HepG2 (cell line): ENCODE data around the gene RPRD2. TPM values are rescaled to one million over a fixed set of nuclear protein-coding genes. Genes with fewer than 3 reads are reported as not detected.

Source experiments
- ARID2 ChIP-seq: sonication (generic); formaldehyde crosslinking; IDR thresholded peaks from 2 replicates; pipeline ENCODE4 v1.8.1; 2022; ENCODE audit warnings: mild to moderate bottlenecking, missing genetic modification reagents, borderline replicate concordance
- CERS6 ChIP-seq: sonication (generic); formaldehyde crosslinking; IDR thresholded peaks from 2 replicates; pipeline ENCODE4 v1.5.0; 2020; ENCODE audit warnings: missing genetic modification reagents
- GZF1 ChIP-seq: sonication (generic); formaldehyde crosslinking; IDR thresholded peaks from 2 replicates; pipeline ENCODE4 v1.5.1; 2020; ENCODE audit warnings: mild to moderate bottlenecking, missing genetic modification reagents
- NAIF1 ChIP-seq: sonication (generic); formaldehyde crosslinking; IDR thresholded peaks from 2 replicates; pipeline ENCODE4 v1.5.0; 2020; ENCODE audit warnings: mild to moderate bottlenecking, missing genetic modification reagents, borderline replicate concordance
- NR3C1 ChIP-seq: sonication (generic); formaldehyde crosslinking; IDR thresholded peaks from 2 replicates; pipeline ENCODE4 v1.4.0; 2020; ENCODE audit warnings: missing genetic modification reagents
- REPIN1 ChIP-seq: sonication (generic); formaldehyde crosslinking; IDR thresholded peaks from 2 replicates; pipeline ENCODE4 v1.8.0; 2022; ENCODE audit warnings: missing genetic modification reagents, low read depth, mild to moderate bottlenecking, borderline replicate concordance
- SMAD3 ChIP-seq: sonication (generic); formaldehyde crosslinking; IDR thresholded peaks from 2 replicates; pipeline ENCODE4 v1.4.0; 2020; ENCODE audit warnings: missing genetic modification reagents
- SNAI1 ChIP-seq: sonication (generic); formaldehyde crosslinking; IDR thresholded peaks from 2 replicates; pipeline ENCODE4 v1.5.0; 2020; ENCODE audit warnings: mild to moderate bottlenecking, missing genetic modification reagents, borderline replicate concordance
- TBX3 ChIP-seq: fragments of 450-650 bp; IDR thresholded peaks from 2 replicates; pipeline ENCODE4 v1.6.1; 2017; ENCODE audit warnings: antibody characterized with exemption, mild to moderate bottlenecking, inconsistent platforms, borderline replicate concordance
- TMF1 ChIP-seq: sonication (generic); formaldehyde crosslinking; IDR thresholded peaks from 2 replicates; pipeline ENCODE4 v1.8.1; 2022; ENCODE audit warnings: low read depth, missing genetic modification reagents
- ZC3H13 ChIP-seq: sonication (generic); formaldehyde crosslinking; IDR thresholded peaks from 2 replicates; pipeline ENCODE4 v1.8.1; 2023; ENCODE audit warnings: mild to moderate bottlenecking, missing genetic modification reagents, moderate library complexity
- ZNF17 ChIP-seq: sonication (generic); formaldehyde crosslinking; IDR thresholded peaks from 2 replicates; pipeline ENCODE4 v1.5.0; 2020; ENCODE audit warnings: mild to moderate bottlenecking, missing genetic modification reagents
- ZNF503 ChIP-seq: sonication (generic); formaldehyde crosslinking; IDR thresholded peaks from 2 replicates; pipeline ENCODE4 v1.4.0; 2020; ENCODE audit warnings: missing genetic modification reagents
- ZNF569 ChIP-seq: sonication (generic); formaldehyde crosslinking; IDR thresholded peaks from 2 replicates; pipeline ENCODE4 v1.5.0; 2020; ENCODE audit warnings: mild to moderate bottlenecking, missing genetic modification reagents, moderate library complexity, borderline replicate concordance
- ZNF7 ChIP-seq: IDR thresholded peaks from 2 replicates; pipeline ENCODE4 v1.6.1; 2016; ENCODE audit warnings: missing biosample characterization, missing genetic modification reagents
- ZNF766 ChIP-seq: sonication (generic); formaldehyde crosslinking; IDR thresholded peaks from 2 replicates; pipeline ENCODE4 v1.5.0; 2020; ENCODE audit warnings: missing genetic modification reagents, borderline replicate concordance
- ZNF773 ChIP-seq: sonication (generic); formaldehyde crosslinking; IDR thresholded peaks from 2 replicates; pipeline ENCODE4 v1.4.0; 2020; ENCODE audit warnings: missing genetic modification reagents, borderline replicate concordance
- ZSCAN29 ChIP-seq: sonication (generic); formaldehyde crosslinking; conservative IDR thresholded peaks from 2 replicates; pipeline ENCODE4 v1.4.0; 2020; ENCODE audit warnings: mild to moderate bottlenecking, missing genetic modification reagents
- polyA plus RNA-seq, 8 experiments: library from polyadenylated mRNA; depleted of rRNA in 3 of 8; stranded (reverse) in 7 of 8; unstranded in 1 of 8; fragments of >200 nt; fragmentation: Illumina TruSeq in 4 of 8; extraction: Trizol in 4 of 8; gene quantifications; 2 replicates each; pipeline versions ENCODE4 v1.2.1 to v1.2.3, GENCODE V29; 2011 to 2016; ENCODE audit warnings: low read depth in 4 of 8, missing spikeins in 1 of 8, mixed read lengths in 1 of 8; ENCODE audit not compliant: insufficient read depth in 1 of 8
- total RNA-seq, 5 experiments: library from RNA; depleted of rRNA; stranded (reverse); fragments of >200 nt; fragmentation: Illumina TruSeq; extraction: Trizol; gene quantifications; 2 replicates each; pipeline ENCODE4 v1.2.3, GENCODE V29; 2016; ENCODE audit warnings: low read depth in 1 of 5
- TF ChIP-seq, protein P1 (sequence below): sonication (generic); formaldehyde crosslinking; IDR thresholded peaks from 2 replicates; pipeline ENCODE4 v1.4.0; 2020; ENCODE audit warnings: mild to moderate bottlenecking, missing genetic modification reagents, borderline replicate concordance
- TF ChIP-seq, protein P2 (sequence below): sonication (generic); formaldehyde crosslinking; IDR thresholded peaks from 2 replicates; pipeline ENCODE4 v1.5.0; 2020; ENCODE audit warnings: missing genetic modification reagents

RPRD2 gene
- total and polyA plus RNA-seq, 2 of the 13 experiments (the other 11 are each of a cell fraction or from before 2014, with no cell fraction given) = 8.0 to 8.9 TPM

DNA sequence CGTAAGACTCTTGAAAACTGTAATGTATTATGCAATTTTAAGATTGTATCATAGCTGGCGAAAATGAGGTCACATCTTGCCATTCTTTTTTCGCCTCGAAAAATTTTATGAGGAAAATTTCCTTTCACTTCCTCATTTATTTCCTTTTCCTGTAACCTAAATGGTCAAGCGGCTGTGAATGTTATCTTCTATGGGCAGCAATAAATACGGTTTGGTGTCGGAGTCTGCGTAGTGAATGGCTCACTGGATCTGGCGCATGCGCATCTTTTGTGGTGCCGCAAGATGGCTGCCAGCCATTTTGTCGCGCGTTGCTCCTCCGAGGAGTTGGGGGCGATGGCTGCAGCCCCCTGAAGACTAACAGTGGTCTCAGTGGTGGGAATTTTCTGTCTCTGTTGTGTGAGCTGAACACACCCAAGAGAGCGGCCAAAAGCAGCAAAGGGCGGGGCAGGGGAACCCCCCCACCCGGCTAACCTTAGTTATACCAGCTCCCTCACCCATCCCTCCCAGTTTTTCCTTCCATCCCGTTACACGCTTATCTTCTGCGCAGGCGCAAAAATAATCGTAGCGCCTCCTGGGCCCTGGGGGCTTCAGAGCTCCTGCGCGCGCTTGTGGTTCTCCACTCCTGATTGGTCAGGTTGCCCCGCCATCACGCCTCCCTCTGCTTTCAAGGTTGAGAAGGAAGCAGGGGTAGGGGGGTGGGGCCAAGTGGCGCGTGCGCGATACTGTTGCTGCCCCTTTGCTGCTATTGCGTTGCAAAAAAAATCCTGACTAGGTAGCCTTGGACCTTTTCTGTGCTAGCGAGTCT, at the start of gene RPRD2 (continued):
- no peak for TF ChIP-seq ZNF773 (CRISPR knock-in tag)
- no peak for TF ChIP-seq TBX3
- no peak for TF ChIP-seq REPIN1 (CRISPR knock-in tag)
- TF ChIP-seq SNAI1 (CRISPR knock-in tag) = no peak
- TF ChIP-seq ZNF17 (CRISPR knock-in tag) = no peak
- no peak for TF ChIP-seq ARID2 (CRISPR knock-in tag)
- no peak for TF ChIP-seq CERS6 (CRISPR knock-in tag)
- TF ChIP-seq ZNF503 (CRISPR knock-in tag) = no peak
- TF ChIP-seq, protein P1, sequence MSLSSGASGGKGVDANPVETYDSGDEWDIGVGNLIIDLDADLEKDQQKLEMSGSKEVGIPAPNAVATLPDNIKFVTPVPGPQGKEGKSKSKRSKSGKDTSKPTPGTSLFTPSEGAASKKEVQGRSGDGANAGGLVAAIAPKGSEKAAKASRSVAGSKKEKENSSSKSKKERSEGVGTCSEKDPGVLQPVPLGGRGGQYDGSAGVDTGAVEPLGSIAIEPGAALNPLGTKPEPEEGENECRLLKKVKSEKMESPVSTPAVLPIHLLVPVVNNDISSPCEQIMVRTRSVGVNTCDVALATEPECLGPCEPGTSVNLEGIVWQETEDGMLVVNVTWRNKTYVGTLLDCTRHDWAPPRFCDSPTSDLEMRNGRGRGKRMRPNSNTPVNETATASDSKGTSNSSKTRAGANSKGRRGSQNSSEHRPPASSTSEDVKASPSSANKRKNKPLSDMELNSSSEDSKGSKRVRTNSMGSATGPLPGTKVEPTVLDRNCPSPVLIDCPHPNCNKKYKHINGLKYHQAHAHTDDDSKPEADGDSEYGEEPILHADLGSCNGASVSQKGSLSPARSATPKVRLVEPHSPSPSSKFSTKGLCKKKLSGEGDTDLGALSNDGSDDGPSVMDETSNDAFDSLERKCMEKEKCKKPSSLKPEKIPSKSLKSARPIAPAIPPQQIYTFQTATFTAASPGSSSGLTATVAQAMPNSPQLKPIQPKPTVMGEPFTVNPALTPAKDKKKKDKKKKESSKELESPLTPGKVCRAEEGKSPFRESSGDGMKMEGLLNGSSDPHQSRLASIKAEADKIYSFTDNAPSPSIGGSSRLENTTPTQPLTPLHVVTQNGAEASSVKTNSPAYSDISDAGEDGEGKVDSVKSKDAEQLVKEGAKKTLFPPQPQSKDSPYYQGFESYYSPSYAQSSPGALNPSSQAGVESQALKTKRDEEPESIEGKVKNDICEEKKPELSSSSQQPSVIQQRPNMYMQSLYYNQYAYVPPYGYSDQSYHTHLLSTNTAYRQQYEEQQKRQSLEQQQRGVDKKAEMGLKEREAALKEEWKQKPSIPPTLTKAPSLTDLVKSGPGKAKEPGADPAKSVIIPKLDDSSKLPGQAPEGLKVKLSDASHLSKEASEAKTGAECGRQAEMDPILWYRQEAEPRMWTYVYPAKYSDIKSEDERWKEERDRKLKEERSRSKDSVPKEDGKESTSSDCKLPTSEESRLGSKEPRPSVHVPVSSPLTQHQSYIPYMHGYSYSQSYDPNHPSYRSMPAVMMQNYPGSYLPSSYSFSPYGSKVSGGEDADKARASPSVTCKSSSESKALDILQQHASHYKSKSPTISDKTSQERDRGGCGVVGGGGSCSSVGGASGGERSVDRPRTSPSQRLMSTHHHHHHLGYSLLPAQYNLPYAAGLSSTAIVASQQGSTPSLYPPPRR (CRISPR knock-in tag) = 0 out of 2 replicates have a peak, but pooled peaks have one; percentile 16
- TF ChIP-seq NAIF1 (CRISPR knock-in tag) = peak; percentile 43; the same call in 1 of the 2 replicates
- no peak for TF ChIP-seq ZSCAN29 (CRISPR knock-in tag)
- no peak; the same call in none of the 2 replicates for TF ChIP-seq SMAD3 (CRISPR knock-in tag)
- TF ChIP-seq, protein P2, sequence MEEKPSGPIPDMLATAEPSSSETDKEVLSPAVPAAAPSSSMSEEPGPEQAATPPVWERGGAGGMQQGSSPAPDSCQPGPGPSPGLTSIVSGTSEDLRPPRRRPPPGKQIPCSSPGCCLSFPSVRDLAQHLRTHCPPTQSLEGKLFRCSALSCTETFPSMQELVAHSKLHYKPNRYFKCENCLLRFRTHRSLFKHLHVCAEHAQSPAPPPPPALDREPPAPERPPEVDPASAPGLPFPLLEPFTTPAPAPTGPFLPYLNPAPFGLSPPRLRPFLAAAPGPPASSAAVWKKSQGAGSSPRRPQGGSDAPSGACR (CRISPR knock-in tag) = no peak
- no peak for TF ChIP-seq ZNF569 (CRISPR knock-in tag)
- TF ChIP-seq GZF1 (CRISPR knock-in tag) = peak; percentile 82; the same call in 1 of the 2 replicates
- no peak for TF ChIP-seq ZNF766 (CRISPR knock-in tag)
- TF ChIP-seq ZC3H13 = no peak
- TF ChIP-seq TMF1 = no peak
- TF ChIP-seq NR3C1 = no peak
- TF ChIP-seq ZNF7 (CRISPR knock-in tag) = no peak
